Ammon's horn (tissue), 1 donor: ENCODE results near the gene CAPZA1.
"Not testable (repeated sequence)": the region's sequence is repeated elsewhere in the genome, so short reads cannot be mapped to it uniquely, and the experiment has no call there.

Experiments
- DNase-seq: peaks from one replicate; pipeline ENCODE4 v3.0.0-alpha.2; 2016; ENCODE audit warnings: low spot score

Gene CAPZA1

DNA sequence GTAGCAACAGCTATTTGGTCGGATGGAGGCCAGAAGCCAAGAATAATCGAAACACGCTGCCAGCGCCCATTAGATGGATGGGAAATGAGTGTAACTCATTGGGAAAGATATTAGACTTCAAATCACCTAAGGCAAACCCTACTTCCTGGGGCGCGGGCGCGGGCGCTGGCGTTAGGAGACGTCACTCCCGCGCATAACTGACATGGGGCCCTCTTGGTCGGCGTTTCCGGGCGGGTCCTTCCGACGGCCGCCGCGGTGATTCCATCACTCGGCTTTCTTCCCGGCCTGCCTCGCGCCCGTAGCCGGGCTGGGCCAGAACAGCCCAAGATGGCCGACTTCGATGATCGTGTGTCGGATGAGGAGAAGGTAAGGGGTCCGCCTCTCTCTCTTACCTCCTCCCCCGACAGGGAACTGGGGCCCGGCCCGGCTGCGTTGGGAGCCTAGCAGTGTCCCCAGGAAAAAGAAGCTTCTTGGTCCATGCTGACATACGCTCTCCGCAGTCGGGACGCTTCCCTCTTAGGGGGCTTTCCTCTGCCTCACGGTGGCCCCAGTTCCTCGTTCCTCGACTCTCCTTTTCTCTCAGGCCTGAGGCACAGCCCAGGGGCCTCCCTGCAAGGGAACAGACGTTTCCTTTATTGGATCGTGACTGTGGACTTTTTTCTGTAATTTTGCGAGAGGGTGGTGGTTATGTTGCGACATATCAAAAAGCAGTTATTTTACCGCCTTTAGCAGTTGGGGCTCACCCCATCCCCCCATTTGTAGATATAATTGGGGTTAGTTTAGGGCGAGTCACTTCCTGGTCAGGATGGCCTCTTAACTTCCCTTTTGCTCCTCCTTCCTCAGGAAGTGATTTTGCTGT is at the start of gene CAPZA1:
CAPZA1 (plus strand) TSS at position 315 of the 859 bp plus-strand sequence; CDS start at position 328, 13 bp downstream.
- peak; percentile 93 for DNase-seq

DNA sequence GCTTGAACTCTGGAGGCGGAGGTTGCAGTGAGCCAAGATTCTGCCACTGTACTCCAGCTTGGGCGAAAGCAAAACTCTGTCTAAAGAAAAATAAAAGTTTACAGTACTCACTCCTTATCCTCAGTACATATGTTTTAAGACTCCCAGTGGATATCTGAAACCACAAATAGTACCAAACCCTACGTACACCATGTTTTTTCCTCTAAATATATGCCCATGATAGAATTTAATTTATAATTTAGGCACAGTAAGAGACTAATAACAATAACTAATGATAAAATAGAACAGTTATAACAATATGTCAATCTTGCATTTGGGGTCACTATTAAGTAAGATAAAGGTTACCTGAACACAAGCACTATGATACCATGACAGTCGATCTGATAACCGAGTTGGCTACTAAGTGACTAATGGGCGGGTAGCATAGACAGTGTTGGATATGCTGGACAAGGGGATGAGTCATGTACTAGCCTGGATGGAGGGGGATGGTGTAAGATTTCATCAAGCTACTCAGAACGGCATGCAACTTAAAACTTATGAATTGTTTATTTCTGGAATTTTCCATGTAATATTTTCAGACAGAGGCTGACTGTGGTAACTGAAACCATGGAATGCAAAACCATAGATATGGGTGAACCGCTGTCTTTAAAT is 44.4 kb upstream of the CAPZA1 start:
- DNase-seq = no peak

DNA sequence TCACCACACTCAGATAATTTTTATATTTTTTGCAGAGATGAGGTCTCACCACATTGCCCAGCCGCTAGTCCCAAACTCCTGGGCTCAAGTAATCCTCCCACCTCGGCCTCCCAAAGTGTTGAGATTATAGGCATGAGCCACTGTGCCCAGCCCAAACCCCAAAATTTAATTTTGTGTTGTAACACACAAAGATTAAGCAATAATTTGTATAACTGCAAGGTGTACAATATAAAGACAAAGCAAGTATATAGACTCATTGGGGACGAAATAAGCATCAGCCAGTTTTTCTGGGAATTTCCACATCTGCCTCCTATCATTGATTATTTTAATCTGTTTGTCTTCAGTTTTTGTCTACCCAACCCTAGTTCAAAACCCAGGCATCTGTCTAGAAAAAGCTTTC is 43.4 kb upstream of the CAPZA1 start:
- DNase-seq = no peak

DNA sequence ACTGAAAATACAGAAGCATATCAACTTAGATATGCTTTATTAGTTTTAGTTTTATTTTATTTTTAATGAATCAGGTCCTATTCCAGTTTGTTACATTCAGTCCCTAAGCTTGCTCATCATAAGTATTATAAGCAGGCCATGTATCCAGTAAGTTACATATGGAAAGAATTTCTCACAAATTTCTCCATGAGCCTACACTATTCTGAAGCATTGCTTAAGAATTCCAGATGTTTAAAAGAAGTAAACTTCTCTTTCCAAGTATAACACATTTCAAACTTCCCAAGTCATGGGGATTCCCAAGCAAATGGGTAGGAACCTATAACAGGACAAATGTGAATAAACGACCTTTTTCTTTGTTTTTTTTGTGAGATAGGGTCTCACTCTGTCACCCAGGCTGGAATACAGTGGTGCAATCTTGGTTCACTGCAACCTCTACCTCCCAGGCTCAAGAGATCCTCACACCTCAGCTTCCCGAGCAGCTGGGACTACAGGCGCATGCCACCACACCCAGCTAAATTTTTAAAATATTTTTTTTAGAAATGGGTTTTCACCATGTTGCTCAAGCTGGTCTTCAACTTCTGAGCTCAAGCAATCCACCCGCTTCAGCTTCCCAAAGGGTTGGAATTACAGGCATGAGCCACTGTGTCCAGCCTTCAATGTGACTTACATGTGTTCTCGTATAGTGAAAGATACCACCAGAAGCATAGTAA is 39.7 kb upstream of the CAPZA1 start:
- no peak for DNase-seq

DNA sequence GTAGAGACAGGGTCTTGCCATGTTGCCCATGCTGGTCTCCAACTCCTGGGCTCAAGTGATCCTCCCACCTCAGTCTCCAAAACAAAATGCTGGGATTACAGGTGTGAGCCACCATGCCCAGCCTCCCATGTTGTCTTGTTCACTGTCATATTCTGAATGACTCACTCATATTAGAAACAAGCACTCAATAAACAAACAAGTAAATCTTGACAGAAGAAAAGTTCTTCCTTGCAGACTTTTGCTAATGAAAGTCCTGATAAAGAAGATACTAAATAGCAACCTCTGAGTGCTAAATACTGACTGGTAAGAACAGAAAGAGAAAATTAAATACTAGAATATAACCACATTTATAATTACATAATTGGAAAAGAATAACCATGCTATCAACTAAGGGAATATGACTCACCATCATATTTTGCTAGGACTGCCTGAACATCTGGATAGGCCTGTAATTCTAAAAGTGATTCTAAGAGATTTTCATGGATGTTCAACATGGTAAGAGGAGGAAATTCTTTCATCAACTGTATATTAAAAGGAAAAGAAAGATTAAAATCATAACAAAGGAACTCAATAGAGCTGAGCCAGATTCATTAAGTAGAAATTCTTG is 37.9 kb upstream of the CAPZA1 start:
- no peak for DNase-seq

DNA sequence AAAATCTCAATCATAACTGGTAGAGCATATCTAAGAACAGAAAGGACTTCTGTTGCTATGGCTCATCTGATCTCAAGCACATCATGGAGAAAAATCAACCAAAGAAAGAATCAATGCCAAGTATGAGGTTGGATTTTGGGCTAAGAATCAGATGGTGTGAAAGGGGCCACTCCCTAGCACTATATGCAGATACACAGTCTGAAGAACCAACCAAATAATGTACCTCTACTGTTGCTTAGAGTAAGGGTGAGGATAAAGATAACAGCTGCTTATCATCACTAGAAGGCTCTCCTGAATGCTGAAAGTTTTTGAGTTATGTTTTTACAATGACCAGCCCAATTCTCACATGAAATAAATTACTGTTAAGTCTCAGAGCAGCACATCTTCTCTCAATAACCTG is 36.3 kb upstream of the CAPZA1 start:
- DNase-seq = no peak

DNA sequence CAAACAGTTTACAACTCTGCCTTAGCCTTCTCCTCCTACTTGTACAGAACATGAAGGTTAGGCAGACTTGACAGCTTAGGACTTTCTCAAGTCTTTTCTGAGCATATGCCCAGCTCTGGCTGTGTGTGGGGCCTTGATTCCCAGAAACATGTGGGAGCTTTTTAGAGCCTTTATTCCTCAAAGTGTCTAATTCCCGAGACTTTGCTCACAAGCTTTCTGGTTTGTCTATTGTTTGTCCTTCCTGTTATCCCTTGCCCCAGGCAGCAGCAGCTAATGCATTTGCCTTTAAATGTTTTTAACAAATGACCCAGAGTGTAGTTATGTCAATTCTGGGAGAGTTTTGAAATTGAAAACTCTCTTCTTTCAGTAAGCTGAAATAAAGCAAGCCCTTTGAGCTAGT is 29.9 kb upstream of the CAPZA1 start:
- no peak for DNase-seq

DNA sequence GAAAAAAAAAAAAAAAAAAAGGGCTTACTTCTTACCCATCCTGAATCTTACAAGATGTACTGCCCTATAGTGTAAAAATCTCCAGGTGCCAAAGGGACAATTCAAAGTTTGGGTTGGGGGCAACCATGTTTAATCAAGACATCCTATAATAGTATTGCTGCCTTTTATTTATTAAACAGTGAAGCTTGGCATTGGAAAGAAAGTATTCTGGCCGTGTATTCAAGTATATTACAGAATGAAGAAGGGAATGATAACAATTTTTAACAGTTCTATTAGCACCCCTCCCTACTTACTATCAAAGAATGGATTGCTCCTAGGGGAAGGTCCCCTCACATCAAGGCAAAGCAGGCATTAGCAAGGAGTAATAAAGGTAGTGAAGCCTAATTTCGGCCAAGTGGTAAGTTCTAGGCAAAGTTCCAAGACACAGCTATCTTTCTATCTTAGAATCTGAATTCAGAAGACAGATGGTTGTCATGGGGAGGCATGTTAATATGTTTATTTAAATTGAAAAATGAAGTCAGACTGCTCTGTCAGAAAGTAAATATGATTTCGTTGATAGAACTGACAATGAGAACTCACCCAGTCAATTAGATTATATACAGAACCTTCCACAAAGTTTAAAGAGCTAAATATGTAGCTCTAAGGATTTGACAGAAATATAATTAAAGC is 25.3 kb upstream of the CAPZA1 start:
- DNase-seq = no peak

DNA sequence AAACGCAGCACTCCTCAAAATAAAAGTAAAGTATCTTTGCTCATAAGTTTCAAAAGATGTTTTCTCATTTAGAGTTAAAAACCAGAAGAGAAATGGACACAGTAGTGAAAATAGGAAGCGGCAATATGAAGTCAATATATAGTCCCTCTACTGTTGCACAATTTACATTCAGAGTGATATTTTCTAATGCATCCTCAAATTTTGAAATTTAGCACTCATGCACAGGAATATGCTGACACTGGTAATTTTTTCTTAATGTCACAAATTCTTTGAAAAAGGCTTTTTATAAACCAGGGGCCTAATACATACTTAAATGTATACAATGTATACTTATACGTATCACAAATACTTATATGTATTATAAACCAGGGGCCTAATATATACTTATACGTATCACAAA is 20.2 kb upstream of the CAPZA1 start:
- DNase-seq = no peak

DNA sequence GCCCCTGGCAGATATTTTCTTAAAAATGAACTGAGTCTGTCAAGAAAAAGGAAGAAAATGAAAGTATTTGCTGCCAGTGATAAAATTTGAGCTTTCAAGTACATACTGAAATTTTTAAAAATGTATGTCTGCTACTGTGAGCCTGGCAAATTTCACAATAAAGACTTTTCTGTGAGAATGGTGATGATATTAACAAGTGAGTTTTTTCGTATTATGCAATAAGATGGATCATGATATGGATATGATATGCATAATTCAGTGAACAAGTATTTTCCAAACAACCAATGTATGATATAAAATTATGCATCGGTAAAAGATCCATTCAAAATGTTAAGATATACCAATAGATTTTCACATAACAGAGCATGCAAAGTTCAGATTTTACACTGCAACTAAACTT is 16.6 kb upstream of the CAPZA1 start:
- no peak for DNase-seq

DNA sequence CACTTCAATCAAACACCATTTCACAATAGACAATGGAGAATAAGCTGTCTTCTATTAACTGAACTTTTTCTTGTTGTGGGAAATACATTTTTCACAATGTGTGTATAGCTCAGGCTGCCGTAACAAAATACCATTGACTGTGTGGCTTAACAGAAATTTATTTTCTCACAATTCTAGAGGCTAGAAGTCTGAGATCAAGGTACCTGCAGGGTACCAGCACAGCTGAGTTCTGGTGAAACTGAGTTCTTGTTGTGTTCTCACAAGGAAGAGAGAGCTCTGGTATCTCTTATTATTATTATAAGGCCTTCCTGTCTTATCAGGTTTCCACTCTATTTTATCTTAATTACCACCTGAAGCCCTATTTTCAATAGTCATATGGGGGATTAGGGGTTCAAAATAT is 16.1 kb upstream of the CAPZA1 start:
- DNase-seq = no peak

DNA sequence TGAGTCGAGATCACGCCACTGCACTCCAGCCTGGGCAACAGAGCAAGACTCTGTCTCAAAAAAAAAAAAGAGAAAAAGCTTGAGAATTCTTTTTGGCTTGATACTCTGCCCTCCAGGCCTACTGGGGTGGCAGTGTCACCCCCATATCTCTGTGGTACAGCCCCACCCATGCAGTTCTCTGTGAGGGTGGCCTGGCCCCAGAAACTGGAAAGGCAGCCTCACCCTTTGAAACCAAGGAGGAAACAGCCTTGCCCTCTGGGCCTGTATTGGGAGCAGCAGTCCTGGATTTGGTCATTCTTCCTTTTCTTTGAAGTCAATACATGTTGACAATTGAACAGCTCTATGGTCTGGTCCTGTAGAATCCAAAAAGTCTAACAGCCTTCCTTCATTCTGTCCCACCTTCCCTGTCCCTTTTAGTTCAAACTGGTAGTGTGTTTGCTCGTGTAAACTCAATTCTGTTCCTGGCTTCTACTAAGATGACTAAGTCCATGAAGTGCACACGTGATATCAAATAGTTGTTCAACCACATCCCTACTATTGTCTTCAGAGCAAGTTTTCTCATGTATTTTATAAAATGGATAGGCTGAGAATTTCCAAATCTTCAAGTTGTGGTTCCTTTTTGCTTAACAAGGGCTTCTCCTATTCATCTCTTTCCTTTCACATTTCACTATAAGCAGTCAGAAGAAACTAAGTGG is 13.9 kb upstream of the CAPZA1 start:
- DNase-seq = no peak

DNA sequence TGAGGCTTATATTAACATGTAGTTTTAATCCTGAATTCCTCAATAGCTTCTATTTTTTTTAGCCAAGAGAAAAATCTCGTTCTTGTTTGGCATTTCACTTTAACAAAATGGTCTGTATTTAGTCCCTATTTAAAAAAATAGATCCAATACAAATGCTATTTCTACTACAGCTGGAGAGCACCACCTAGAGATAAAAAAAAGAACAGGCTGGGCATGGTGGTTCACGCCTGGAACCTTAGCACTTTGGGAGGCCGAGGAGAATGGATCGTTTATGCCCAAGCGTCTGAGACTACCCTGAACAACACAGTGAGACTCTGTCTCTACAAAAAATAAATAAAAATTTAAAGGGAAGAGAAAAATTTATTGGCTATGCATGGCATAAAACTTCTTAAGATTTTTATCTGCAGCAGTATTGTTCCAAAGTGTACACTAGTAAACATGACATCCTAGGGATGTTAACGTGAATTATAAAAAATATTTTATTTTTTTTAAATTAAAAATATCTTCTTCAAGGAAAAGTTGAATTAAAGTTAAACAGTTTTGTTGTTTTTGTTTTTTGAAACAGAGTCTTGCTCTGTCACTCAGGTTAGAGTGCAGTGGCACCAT is 5.1 kb upstream of the CAPZA1 start:
- DNase-seq = no peak

DNA sequence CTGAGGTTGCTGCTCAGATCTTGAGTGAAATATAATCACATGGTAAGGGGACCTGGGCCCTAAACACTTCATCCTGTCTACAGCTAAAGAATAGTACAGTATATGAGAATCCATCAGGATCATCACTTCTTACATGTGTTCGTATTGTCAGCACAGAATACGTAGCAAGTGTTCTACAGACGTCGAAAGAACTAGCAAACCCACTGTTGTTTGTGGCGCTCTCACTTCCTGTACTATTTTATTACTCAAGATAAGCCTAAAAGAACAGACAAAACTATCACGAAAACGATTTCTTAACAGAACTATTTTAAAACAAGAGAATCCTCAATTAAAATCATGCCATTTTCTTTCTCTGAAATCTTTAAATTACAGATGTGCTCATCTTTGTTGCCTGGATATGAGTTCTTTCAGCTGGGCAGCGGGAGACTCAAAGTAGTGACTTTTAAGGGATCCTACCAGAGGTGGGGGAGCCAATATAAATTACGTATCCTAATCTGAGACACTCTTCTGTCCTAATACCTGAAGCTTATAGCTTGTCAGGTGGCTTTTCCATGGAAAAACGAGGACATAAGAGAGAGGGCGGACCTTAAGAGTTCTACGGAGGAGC is 1.4 kb upstream of the CAPZA1 start:
- peak; percentile 24 for DNase-seq

DNA sequence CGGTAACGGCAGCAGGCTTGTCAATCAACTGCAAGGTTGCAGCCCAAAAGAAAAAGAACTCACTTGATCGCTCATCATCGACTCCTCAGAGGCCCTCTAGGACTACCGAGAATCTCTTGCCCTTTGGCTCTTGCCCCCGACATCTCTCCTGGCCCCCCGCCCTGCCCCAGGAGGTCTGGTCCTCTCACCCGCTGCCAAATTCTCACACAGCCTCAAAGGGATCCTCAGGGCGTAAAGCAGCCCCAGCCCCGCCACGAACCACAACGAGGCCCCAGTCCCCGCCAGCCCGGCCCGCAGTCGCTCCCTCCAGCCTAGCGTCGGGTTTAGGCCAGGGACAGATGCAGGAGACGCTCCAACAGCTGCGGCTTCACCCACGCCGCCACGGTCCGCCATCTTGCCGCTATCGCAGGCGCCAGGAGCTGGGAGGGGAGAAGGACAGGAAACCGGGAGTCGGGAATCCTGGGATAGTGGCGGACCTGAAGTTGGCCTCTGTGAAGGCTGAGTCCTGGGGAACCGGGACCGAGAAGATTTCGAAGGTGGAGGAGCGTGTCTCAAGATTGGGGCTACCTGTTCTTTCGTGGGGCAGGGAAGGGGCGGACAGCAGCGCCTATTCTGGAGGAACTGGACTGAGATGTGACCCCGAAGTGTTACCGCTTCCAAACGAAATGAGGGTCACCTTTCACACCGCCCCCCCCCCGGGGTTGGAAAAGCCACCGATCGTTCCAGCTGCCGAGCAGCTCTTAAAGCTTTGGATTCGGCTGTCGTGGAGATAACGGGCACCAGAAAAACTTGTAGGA is 713 bp upstream of the CAPZA1 start, which contains the start of gene ST7L:
ST7L (minus strand) TSS at position 421 of the 797 bp plus-strand sequence; CDS start at position 393, 28 bp downstream.
- DNase-seq = peak; percentile 88

DNA sequence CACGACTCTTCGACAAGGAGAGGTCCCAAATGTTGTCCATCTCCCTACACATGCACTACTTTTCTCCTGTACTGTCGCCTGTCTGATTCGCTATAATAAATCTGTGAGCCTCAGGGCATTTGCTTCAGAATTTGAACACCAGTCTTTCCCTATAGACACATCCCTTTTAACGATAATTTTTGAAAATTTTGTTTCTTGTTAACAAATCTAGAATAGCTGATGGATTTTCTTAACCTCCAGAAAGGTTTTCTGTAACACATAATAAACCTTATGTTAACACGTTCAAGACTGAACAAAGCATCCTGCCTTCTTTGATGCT is 704 bp downstream of the CAPZA1 start:
- no peak for DNase-seq

DNA sequence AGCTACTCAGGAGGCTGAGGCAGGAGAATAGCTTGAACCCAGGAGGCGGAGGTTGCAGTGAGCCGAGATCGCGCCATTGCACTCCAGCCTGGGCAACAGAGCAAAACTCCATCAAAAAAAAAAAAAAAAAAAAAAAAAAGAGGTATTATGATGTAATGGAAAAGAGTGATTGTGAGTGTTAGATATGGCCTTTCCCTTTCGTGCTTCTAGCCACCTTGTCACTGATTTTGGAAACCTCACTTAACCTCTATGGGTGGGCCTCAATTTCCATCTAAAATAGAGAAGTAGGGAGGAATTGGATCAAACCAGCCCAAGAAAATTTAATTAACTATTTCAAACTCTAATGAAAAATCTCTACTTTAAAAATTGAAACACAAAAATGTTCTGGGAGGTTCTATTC is 4.9 kb downstream of the CAPZA1 start:
- not testable (repeated sequence) for DNase-seq

DNA sequence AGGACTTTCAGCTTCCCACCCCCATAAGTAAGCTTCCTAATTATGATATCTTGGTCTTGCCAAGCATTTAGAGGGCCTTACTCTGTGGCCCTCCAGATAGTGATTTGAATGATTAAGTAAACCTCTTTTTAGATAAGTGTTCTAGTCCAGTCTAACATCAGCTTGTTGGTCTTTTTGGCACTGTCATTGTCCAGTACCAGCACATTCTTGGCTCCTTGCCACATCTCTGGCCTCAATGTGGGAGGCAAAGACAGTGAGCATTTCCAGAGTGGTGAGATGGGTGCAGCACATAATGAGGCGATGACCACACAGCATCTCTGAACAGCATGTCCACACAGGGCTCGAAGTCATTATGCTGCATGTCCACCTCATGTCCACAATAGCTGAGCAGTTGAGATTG is 6.1 kb downstream of the CAPZA1 start:
- DNase-seq = peak; percentile 27

DNA sequence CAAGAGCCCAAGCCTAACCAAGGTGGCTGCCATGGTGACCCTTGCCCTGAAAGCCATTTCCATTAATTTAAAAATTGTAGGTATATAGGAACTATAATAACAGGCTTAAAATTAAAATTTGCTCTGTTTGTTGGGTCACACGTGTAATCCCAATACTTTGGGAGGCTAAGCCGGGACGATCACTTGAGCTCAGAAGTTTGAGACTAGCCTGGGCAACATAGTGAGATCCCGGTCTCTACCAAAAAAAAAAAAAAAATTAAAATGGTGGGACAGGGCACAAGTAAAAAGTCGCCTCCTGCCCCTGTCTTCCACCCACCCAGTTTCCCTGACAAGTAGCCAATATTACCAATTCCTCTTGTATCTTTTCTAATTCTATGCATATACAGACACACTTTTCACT is 6.6 kb downstream of the CAPZA1 start:
- no peak for DNase-seq

DNA sequence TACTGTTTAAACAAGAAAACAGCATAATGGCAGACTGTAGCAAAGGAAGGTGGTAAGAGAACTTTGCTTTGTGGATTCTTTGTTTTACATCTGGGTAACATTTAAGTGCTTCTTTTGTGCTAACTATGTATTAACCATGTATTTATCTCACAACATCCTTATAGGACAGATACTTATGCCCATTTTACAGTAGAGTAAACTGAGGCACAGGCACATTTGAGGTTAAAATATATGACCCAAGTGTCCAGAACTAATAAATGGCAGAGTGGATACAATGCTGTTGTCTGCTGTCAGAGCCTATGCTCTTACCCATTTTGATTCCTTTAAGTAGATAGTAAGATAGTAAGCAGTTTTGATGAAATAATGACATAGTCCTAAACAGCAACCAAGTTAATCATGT is 7.3 kb downstream of the CAPZA1 start:
- DNase-seq = no peak
